HEK293T (cell line): ENCODE results near the gene HIGD1A.

Source experiments
- ARNT ChIP-seq: fragments of 450-650 bp; IDR thresholded peaks from 2 replicates; pipeline ENCODE4 v1.6.1; 2017; ENCODE audit warnings: mild to moderate bottlenecking
- BHLHE40 ChIP-seq: fragments of 450-650 bp; IDR thresholded peaks from 2 replicates; pipeline ENCODE4 v1.6.1; 2016; ENCODE audit warnings: mild to moderate bottlenecking, moderate library complexity, borderline replicate concordance
- ELF4 ChIP-seq: fragments of 450-650 bp; IDR thresholded peaks from 2 replicates; pipeline ENCODE4 v1.6.1; 2017; ENCODE audit warnings: antibody characterized with exemption
- FOXA1 ChIP-seq: fragments of 450-650 bp; IDR thresholded peaks from 2 replicates; pipeline ENCODE4 v1.6.1; 2016; ENCODE audit warnings: mild to moderate bottlenecking
- FOXK2 ChIP-seq: fragments of 450-650 bp; IDR thresholded peaks from 2 replicates; pipeline ENCODE4 v1.6.1; 2016; ENCODE audit warnings: mild to moderate bottlenecking
- FOXM1 ChIP-seq: fragments of 450-650 bp; IDR thresholded peaks from 2 replicates; pipeline ENCODE4 v1.6.1; 2017; ENCODE audit warnings: mild to moderate bottlenecking, borderline replicate concordance
- HDGF ChIP-seq: fragments of 450-650 bp; IDR thresholded peaks from 2 replicates; pipeline ENCODE4 v1.6.1; 2017; ENCODE audit warnings: antibody characterized with exemption, borderline replicate concordance
- NFRKB ChIP-seq: fragments of 450-650 bp; IDR thresholded peaks from 2 replicates; pipeline ENCODE4 v1.6.1; 2016; ENCODE audit warnings: mild to moderate bottlenecking, moderate library complexity
- PKNOX1 ChIP-seq: fragments of 450-650 bp; IDR thresholded peaks from 2 replicates; pipeline ENCODE4 v1.6.1; 2016
- SP1 ChIP-seq: fragments of 450-650 bp; IDR thresholded peaks from 2 replicates; pipeline ENCODE4 v1.6.1; 2017
- SUZ12 ChIP-seq: fragments of 450-650 bp; IDR thresholded peaks from 2 replicates; pipeline ENCODE4 v1.6.1; 2016; ENCODE audit warnings: mild to moderate bottlenecking
- TARDBP ChIP-seq: fragments of 450-650 bp; IDR thresholded peaks from 2 replicates; pipeline ENCODE4 v1.6.1; 2016
- ZNF384 ChIP-seq: fragments of 450-650 bp; IDR thresholded peaks from 2 replicates; pipeline ENCODE4 v1.6.1; 2016

GRCh38 chr3:42786212-42786611, 18.1 kb downstream of the HIGD1A start:
- TF ChIP-seq BHLHE40, result no peak
- no peak for TF ChIP-seq FOXM1
- no peak for TF ChIP-seq PKNOX1
- no peak for TF ChIP-seq ELF4
- TF ChIP-seq SP1, result no peak
- no peak for TF ChIP-seq SUZ12
- TF ChIP-seq HDGF, result no peak
- no peak for TF ChIP-seq ZNF384
- no peak for TF ChIP-seq ARNT
- no peak for TF ChIP-seq FOXK2
- no peak for TF ChIP-seq NFRKB
- no peak for TF ChIP-seq TARDBP
- no peak for TF ChIP-seq FOXA1
